GM21390 (cell line): ENCODE data around the gene ADRA2B.

Source experiments
- ATAC-seq: cut with Tn5 transposase; IDR thresholded peaks from one replicate; pipeline ENCODE4 v1.9.1; 2021; ENCODE audit not compliant: unreplicated experiment

ADRA2B gene

DNA sequence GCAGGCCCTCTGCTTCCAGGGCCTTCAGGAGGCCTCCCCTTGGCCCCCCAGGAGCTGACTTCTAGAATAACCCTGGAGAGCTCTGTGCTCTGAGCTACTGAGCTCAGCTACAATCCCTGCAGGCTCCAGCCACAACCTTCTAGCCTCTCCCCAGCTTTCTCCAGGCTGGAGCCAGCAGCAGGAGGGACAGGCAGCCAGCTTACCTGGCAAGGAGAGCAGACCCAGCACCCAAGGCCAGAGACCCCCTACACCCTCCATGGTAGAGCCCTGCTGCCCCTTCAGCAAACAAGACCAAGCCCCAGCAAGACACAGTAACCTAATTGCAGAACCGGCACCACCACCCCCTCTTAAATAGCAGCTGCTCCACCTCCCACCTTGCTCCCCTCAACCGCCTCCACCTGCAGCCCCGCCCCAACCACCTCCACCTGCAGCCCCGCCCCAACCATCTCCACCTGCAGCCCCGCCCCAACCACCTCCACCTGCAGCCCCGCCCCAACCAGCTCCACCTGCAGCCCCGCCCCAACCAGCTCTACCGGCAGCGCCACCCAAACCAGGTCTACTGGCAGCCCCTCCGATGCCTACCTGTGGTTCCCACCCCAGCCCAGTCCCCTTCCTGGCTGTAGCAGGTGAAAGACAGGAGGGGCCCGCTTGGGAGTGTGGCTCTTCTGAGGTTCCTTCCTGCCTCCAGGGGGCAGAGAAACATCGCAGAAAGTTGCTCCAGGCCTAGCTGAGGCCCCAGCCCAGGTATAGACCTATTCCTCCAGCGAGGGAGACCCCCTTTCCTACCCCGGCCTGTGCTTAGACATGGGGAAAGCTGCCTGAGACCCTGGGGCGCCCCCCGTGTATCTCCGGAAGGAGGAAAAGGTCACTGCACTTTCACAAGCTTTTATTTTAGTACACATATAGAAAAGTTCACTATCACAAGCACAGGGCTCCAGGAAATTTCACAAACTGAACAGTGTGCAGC lies 22.1 kb upstream of the ADRA2B start, which contains the start of gene ASTL:
Gene ASTL (minus strand): TSS at position 324 of the 967 bp plus-strand sequence. CDS start 66 bp downstream, at position 258.
- ATAC-seq = no peak

DNA sequence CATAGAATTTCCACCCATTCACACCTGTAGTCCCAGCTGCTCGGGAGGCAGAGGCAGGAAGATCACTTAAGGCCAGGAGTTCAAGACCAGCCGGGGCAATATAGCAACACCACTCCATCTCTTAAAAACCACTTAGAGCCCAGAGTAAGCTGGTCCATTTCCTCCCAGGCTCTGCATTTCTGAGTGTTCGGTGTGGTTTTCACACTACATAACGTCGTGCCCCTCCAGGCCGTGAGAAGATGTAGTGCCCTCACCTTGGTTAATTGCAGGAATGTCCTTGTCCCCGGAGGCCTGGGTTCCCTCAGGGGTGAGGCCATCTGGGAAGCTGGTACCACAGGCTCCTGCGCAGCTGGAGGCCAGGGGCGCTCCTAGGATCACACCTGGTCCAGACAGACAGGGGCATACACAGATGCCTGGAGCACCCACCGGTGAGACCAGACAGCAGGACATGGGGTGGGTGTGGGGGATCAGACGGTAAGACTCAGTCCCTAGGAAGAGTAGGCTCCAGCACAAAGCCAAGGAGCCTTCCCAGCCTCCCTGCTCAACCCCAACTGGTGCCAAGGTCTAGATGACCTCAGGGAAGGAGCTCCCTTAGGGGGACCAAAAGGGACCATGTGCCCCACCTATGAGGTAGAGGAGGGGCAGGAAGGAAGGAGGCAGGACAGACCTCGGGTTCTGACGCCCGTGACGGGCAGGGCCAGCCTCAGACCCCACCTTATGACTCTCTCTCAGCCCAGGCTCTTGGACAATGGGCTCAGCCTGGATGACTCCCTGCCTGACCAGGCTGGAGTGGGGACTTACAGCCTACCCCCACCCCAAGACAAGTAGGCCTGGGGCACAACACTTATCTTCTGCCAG lies 21.2 kb upstream of the ADRA2B start:
- ATAC-seq = no peak

DNA sequence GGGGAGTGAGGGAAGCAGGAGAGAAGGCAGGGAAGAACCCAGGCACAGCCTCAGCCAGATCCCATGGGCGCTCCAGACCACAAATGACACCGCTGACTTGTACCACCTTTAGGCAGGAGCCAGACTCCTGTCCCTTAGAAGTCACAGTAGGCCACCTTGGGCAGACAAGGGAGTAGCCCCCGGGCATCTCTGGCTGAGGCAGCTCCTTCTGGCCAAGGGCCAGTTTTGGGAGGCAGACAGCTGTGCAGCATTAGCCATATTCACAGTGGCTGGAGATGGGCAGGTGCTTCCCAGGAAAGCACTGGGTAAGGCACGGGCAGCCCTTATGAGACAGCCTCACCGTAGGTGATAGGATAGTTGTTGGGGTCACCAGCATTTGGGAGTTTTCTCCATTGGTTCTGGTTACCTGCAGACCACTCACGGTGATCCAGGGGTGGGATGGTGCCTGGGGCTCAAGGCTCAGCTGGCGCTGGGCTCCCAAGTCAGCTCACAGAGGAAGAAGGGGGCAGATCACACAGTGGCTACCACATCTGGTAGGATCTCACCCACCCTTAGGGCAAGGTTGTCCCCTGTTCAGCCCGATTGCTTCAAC lies 19.9 kb upstream of the ADRA2B start:
- no peak for ATAC-seq

DNA sequence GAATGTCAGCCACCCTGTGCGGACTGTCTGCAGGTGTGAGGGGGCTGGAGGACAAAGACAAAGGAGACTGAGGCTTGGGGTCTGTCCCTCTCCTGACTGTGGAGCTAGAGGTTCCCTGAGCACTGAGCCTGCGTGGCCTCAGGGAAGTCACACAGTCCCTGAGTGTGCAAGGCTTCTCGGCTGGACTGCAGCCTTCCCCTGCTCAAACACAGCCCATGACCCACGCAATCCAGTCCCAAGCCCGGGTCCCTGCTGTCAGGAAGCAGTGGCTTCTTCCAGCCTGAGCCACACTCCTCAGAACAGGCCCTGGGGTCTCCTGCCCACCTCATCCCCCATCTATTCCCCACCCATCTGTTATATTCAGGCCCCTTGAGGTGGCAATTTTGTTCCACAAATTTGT lies 19.2 kb upstream of the ADRA2B start:
- no peak for ATAC-seq

DNA sequence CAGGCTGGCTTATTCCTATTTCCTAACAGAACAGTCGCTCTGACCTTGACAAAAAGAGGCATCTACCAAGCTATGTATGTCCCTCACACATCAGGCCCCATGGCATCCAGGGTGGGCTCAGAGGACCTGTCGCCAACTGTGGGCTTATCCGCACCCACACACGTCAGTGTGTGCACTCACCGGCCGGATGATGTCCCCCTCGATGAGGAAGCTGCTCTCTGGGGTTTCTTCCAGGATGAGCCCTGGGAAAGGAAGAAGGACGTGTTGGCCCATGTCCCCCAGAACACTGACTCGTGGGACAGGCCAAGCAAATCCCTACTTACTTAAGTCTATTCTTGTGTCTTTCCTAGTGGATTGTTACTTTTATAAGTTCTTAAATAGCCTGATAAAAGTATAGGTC lies 18.8 kb upstream of the ADRA2B start:
- ATAC-seq = no peak

DNA sequence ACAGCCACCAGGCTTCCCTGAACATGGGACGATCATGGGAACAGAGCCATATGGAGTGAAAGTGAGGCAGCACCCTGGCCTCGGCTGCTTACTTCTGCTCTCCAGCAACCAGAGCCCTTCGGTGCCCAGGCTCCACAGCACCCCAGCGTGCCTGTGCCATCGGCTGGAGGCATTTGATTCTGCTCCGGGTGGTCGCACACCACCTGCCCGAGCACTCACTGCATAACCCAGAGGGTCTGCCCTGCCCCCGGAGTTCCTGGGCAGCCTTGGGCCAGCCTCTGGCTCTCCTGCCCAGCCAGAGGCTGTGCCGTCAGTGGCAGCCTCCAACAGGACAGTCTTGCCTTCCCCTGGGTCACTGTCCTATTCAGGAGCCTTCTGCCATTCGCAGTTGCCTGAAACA lies 18.1 kb upstream of the ADRA2B start:
- ATAC-seq = no peak

DNA sequence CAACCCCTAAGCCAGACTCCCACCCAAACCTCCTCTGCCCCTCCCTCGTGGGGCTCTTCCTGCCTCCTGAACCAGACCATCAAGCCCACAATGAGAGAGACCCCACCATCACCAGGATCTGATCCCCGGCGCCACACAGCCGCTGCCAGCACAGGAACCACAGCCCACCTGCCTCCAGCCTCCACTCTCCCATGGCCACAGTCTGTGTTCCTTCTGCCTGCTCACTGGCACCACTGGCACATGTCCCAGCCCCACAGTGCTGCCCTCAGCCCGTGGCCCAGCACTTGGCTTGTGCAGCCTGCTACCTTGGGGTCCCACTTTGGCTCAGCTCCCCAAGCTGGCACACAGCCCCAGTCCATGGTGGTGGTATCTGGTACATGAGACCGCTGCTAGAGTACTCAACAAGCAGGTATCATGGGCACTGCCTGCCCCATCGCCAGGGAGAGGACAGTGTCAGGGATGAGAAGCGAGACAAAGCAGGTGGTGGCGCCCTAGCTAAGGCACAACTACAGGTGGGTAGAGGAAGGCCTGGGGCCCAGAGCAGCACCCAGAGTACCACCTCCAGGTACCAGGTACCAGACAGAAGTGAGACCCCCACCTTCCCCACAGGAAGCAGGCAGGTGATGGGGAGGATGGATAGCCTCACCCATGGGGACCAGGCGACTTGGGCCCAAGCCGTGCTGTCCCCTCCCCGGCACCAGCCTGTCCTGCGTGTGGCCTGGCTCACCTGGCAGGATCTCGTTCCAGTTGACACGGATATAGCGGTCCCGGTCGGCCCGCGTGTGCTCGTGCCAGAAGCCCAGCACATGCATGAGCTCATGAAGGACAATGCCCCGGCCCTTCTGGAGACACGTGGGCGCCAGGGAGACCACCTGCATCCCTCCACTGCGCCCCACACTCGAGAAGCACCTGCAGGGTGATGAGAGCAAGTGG lies 15.7 kb upstream of the ADRA2B start:
- no peak for ATAC-seq

DNA sequence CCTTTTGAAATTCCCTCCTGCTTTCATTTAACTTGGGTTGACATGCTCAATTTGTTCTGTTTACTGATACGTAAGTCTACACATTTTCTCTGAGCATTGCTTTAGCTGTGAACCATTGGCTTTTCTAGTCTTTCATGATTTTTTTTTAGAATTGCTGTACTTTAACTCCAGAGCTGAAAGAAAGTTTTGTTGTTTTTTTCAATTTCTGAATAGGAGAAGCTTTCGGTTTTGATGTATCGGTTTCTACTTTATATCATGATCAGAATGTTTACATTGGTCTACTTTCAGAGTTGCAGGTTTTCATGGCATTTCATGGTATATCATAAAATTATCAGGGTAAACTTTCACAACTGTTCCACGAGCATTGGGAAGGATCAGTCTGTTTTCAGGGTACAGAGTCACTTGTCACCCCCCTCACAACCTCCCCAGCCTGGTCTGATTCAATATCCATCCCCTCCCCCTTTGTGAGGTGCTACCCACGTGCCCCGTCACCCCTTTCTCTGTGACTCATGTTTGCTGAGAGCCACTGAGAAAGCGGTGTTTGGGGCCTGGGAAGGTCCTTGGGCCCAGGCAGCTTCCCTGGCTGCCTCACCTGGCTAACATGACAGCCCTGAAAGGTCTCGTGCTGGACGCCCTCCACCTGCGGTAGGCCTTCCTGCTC lies 14.9 kb upstream of the ADRA2B start:
- ATAC-seq = no peak

DNA sequence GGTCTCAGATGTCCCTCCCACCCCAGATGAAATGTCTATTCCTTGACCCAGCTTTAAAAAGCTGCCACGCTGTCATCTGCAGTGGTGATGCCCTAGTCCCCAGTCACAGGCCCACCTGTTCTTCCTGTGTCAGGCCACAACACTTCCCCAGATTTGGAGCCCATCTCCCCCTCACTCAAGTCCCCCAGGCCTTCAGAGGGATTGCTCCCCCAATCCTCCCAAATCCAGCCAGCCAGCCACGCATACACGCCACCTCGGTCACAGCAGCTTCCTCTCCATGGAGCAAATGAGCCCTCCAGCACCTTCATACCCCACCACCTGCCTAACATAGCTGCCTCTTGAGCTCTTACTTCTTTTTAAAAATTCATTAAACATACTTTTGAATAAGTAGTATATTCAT lies 14.1 kb upstream of the ADRA2B start:
- no peak for ATAC-seq

DNA sequence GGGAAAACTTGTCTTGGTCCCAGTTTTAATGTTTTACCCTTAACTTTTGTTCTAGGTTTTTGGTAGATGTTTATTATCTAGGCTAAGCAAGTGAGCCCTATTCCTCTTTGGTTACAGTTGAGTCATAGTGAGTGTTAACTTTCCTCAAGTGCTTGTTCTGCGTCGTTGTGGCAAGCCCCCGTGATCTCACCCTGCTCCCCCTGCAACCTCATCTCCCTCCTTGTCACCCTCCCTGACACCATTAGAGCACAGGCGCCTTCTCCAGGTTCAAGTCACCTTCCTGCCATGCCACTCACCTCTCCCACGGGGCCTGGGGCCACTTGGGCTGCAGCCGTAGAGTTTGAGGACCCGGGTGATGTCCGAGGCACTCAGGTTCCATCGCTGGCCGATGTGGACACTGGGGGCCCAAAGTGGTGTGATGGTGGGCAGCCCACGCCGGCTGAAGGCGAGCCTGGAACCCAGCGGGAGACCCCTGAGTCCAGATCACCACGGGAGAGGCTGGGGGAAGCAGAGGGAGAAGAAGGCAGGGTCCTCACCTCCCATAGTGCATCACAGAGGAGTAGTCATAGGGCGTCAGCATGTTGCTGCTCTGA lies 13.3 kb upstream of the ADRA2B start:
- no peak for ATAC-seq

DNA sequence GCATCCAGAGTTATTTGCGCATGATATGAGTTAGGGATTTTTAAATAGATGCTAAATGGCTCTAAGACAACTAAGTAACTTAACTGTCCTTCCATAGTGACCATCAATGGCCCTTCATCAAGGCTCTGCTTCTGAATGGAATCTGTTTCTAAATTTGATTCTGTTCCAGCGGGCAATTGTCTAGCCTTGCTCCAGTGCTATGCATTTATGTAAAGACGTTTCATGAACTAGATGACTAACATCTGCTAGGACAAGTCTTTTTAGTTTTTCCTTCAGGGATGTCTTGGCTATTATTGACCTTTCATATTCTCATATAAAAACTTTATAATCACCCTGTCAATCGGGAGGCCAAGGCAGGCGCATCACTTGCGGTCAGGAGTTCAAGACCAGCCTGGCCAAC lies 12.1 kb upstream of the ADRA2B start:
- ATAC-seq = no peak

DNA sequence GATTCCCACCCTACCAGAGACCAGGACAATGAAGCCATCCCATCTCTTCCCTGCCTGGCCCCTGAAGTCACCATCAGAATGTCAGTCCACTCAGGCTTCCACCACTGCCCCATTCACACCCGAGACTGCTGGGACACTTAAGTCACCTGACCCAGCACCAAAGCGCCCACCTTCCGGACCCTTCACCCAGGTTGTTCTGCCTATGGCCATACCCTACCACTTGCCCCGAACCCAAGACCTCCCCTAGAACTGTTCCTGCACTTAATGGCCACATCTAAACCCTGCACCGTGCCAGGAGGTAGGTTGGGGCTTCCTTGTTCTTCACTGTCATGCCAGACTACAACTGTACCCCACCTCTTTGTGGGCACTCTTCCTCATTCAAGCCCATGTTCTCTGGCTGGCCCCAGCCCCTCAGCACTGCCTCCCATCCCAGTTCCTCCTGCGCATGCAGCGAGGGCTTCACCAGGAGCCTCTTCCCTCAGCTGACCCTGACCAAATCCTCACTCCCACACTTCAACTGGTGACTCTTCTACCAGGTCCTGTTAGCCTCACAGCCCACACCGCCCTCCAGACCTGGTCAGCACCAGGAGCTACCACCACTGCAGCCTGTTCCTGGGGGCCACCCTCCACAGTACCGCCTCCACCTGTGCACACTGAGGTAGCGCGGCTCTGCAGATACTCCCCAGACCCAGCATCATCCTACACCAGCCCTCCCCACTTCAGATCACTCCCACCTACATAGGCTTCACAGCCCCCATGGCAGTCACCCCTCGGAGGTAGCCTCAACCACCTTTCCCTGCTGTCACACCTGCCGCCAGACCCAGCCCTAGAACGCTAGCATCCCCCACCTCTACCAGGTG lies 8.3 kb upstream of the ADRA2B start:
- ATAC-seq = no peak

DNA sequence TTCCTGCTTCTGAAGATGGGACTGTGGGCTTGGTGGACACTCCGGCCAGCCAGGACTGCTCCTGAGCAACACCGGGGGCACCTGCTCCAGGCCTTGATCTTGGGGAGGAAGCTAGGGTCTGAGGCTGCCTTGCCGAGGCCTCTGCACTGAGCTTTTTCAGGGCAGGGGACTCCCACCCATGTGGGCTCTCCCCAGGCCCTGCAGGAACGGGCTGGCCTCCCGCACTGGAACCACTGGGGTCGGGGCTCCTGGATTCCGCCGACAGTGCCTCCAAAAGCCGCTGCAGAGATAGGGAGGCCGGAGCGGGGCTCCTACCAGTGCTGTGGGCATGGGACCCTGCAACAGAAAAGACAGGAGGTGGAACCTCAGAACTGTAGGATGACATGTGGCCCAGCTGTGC lies 7.6 kb upstream of the ADRA2B start:
- ATAC-seq = no peak

DNA sequence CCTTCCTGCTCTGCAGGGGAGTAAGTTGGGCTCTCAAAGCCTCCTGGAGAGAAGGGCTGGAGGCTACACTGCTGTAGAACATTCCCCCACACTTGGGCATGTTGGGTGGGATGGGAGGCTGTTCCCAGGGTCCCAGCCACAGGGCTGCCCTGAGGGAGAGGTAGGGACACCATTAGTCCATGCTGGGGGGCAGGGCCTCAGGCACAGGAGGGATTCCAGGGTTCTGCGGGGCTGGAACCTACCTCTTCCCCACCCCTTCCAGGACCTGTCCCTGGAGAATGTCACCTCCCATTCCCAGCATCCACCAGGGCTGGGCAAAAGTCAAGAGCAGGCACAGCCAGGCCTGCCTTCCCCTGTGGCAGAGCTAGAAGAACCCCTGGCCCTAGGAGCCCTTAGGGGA lies 6.9 kb upstream of the ADRA2B start:
- no peak for ATAC-seq

DNA sequence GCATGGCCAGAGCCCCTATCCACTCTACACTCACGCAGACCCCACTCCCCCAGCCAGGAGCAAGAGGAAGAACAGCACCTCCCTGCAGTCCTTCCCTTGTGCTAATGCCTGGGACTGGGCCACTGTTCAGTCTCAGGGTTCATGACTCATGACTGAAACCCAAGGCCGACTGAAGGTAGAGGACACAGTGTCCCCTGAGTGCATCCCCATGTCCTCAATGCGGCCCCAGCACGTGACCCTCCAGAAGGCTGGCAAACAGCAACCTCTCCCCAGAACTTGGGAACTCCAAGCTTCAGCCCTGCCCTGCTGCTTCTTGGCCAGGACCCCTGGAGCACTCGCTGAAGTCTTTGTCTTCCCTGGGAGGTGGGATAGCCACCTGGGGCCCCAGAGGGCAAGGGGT lies 6.0 kb upstream of the ADRA2B start:
- ATAC-seq = no peak

DNA sequence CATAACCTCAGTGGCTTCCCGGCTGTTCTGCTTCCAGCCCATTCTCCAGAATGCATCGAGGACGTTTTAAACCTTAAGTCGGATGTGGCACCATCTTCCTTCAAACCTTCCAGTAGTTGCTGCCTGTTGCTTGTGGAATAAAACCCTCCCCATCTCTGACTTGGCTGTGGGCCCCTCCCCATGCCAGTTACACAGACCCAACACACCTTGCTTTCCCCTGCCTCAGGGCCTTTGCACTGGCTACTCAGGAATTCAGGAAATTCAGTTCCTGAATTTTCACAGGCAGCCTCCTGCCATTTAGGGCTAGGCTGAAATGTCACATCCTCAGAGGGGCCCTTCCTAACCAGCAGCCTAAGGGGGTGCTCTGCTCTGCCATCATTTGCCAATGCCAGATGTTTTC lies 5.0 kb upstream of the ADRA2B start:
- no peak for ATAC-seq

DNA sequence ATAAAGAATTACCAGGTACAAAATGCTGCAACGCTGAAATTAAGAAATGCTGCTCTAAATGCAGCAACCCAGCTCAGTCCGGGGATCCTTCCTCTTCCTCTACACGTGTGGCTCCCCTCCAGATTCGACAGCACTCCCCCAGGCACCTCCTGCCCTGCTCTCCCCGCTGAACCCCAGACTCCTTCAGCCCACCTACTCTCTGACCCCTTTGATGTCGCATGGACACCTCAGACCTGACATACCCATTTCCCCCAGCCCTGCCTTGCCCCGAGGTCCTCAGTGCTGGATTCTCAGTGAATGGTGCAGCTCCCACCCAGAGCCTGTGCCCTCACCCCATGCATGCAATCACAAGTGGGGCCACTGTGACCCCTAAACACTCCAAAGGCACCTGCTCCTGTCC lies 4.6 kb upstream of the ADRA2B start:
- ATAC-seq = no peak

DNA sequence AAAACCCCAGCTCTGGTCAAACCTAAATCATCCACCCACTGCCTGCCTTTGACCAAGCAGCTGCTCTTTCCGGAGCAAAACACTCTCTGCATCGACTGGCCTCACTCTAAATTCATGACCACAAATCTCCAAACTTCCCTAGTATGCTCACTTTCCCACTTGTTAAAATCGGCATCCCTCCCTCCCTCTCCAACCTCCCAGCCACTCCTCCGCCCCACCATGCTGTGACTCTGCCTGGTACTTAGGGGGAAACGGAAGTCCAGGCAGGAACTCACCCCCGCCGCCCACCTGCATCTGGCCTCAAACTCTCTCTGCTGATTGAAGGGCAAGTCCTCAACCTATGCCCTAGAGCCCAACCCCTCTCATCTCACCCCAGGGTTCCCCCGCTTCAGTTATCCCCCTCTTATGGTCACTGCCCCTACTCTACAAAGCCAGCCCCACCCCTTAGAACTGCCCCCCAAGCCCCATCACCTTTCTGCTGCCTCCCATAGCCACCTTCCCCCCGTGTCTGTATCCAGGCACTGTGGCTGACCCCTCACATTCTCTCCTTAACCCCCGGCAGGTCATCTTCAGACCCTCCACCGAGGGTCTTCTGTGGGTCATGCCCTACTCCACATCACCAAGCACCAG lies 3.8 kb upstream of the ADRA2B start:
- no peak for ATAC-seq
